ENCODE data around the gene DCST2. TPM values are rescaled to one million over a fixed set of nuclear protein-coding genes. Genes with fewer than 3 reads are reported as not detected.

The DCST2 gene
- total and polyA plus RNA-seq, 10 of the 15 experiments (the other 5 are each of a cell fraction or from before 2014, with no cell fraction given) = 0.33 to 0.41 (median 0.36) TPM; not detected in 7

DNA sequence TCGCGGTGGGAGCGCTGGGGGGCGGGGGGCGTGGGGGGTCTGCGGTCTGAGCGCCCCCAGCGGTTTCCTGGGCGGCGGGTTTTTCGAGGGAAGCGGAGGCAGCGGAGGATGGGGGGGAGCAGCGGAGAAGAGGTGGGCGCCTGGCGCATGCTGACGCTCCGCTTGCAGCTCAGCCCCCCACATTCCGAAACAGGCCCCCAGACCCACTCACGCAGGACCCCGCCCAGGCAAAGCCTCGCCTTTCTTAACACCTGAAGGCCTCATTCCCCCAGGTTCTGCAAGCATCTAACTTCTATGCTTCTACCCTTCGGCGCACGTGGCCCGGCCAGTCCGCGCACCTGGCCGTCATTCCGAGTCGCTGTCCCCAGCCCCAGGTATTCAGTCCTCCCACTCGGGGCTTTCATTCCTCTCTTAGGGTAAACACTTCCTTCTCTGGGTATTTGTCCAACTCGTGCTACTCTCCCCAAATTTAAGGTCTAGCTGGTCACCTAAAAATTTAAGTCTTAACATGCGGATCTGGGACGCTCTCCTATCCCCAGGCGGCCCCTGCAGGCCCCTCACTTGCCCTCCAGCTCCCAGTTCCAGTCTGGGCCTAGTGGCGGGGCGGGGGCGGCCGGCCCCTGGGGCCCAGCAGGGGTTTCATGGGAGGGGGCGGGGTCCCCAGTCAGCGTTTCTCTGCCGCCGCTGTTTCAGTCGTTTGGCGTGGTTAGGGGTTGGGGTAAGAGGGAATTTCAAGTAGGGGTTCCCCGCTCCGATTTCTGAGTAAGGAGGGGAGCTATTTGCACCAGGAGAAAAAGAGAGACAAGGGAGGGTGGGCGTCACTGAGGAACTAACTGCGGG is 33.8 kb downstream of the DCST2 start (continued):
- TF ChIP-seq RAD51 (IDR thresholded peaks at IDR 0.05) (peak; percentile 30), BCL11A (IDR thresholded peaks at IDR 0.05; ENCODE audit: low read depth, low read length) (no peak), GABPA (IDR thresholded peaks at IDR 0.05; ENCODE audit: low read depth) (no peak), EGR1 (IDR thresholded peaks at IDR 0.05; ENCODE audit: borderline replicate concordance in 1 of 2, low read depth in 2 of 2, low read length in 2 of 2) (peak in 1 of 2 experiments; percentile 93; a peak in 2 of 3 replicates), RAD21 (IDR thresholded peaks at IDR 0.05; ENCODE audit: insufficient read depth, low read depth, low read length) (peak; percentile 16; the same call in 1 of the 2 replicates), DPF2 (IDR thresholded peaks at IDR 0.05) (peak; percentile 28), ZNF384 (IDR thresholded peaks at IDR 0.05; ENCODE audit: borderline replicate concordance, low read depth, low read length) (no peak), BHLHE40 (IDR thresholded peaks at IDR 0.05; ENCODE audit: borderline replicate concordance in 1 of 2, low read depth in 2 of 2, low read length in 1 of 2) (peak; percentile 25 to 75; a peak in 3 of 4 replicates), RELA (IDR thresholded peaks at IDR 0.05; ENCODE audit: borderline replicate concordance, partially characterized antibody) (no peak), SMARCA5 (IDR thresholded peaks at IDR 0.05) (0 out of 2 replicates have a peak, but pooled peaks have one; percentile 11), RCOR1 (conservative IDR thresholded peaks at IDR 0.05; ENCODE audit: low read depth, low read length) (0 out of 2 replicates have a peak, but pooled peaks have one; percentile 10), NBN (IDR thresholded peaks at IDR 0.05) (0 out of 2 replicates have a peak, but pooled peaks have one; percentile 51), ZNF622 (IDR thresholded peaks at IDR 0.05) (no peak), SIN3A (IDR thresholded peaks at IDR 0.05; ENCODE audit: low read depth, low read length) (0 out of 2 replicates have a peak, but pooled peaks have one; percentile 51), ZNF274 (IDR thresholded peaks at IDR 0.05; ENCODE audit: insufficient read depth, insufficient read length) (no peak)
- TF ChIP-seq, protein P1, sequence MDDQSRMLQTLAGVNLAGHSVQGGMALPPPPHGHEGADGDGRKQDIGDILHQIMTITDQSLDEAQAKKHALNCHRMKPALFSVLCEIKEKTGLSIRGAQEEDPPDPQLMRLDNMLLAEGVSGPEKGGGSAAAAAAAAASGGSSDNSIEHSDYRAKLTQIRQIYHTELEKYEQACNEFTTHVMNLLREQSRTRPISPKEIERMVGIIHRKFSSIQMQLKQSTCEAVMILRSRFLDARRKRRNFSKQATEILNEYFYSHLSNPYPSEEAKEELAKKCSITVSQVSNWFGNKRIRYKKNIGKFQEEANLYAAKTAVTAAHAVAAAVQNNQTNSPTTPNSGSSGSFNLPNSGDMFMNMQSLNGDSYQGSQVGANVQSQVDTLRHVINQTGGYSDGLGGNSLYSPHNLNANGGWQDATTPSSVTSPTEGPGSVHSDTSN (IDR thresholded peaks at IDR 0.05; ENCODE audit: insufficient replicate concordance, low read depth, low read length) = peak; percentile 33
- TF ChIP-seq, protein P2, sequence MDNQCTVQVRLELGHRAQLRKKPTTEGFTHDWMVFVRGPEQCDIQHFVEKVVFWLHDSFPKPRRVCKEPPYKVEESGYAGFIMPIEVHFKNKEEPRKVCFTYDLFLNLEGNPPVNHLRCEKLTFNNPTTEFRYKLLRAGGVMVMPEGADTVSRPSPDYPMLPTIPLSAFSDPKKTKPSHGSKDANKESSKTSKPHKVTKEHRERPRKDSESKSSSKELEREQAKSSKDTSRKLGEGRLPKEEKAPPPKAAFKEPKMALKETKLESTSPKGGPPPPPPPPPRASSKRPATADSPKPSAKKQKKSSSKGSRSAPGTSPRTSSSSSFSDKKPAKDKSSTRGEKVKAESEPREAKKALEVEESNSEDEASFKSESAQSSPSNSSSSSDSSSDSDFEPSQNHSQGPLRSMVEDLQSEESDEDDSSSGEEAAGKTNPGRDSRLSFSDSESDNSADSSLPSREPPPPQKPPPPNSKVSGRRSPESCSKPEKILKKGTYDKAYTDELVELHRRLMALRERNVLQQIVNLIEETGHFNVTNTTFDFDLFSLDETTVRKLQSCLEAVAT (IDR thresholded peaks at IDR 0.05) = 0 out of 2 replicates have a peak, but pooled peaks have one; percentile 44
- TF ChIP-seq, protein P3, sequence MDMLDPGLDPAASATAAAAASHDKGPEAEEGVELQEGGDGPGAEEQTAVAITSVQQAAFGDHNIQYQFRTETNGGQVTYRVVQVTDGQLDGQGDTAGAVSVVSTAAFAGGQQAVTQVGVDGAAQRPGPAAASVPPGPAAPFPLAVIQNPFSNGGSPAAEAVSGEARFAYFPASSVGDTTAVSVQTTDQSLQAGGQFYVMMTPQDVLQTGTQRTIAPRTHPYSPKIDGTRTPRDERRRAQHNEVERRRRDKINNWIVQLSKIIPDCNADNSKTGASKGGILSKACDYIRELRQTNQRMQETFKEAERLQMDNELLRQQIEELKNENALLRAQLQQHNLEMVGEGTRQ (IDR thresholded peaks at IDR 0.05; ENCODE audit: borderline replicate concordance, low read depth, low read length) = peak; percentile 2; the same call in 1 of the 2 replicates
- TF ChIP-seq, protein P4, sequence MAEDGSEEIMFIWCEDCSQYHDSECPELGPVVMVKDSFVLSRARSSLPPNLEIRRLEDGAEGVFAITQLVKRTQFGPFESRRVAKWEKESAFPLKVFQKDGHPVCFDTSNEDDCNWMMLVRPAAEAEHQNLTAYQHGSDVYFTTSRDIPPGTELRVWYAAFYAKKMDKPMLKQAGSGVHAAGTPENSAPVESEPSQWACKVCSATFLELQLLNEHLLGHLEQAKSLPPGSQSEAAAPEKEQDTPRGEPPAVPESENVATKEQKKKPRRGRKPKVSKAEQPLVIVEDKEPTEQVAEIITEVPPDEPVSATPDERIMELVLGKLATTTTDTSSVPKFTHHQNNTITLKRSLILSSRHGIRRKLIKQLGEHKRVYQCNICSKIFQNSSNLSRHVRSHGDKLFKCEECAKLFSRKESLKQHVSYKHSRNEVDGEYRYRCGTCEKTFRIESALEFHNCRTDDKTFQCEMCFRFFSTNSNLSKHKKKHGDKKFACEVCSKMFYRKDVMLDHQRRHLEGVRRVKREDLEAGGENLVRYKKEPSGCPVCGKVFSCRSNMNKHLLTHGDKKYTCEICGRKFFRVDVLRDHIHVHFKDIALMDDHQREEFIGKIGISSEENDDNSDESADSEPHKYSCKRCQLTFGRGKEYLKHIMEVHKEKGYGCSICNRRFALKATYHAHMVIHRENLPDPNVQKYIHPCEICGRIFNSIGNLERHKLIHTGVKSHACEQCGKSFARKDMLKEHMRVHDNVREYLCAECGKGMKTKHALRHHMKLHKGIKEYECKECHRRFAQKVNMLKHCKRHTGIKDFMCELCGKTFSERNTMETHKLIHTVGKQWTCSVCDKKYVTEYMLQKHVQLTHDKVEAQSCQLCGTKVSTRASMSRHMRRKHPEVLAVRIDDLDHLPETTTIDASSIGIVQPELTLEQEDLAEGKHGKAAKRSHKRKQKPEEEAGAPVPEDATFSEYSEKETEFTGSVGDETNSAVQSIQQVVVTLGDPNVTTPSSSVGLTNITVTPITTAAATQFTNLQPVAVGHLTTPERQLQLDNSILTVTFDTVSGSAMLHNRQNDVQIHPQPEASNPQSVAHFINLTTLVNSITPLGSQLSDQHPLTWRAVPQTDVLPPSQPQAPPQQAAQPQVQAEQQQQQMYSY (CRISPR knock-in tag; IDR thresholded peaks at IDR 0.05) = 0 out of 2 replicates have a peak, but pooled peaks have one; percentile 59
